ENCODE data around the gene SHISAL2A. TPM values are rescaled to one million over a fixed set of nuclear protein-coding genes. Genes with fewer than 3 reads are reported as not detected.

Gene SHISAL2A
- total and polyA plus RNA-seq, 10 of the 15 experiments (the other 5 are each of a cell fraction or from before 2014, with no cell fraction given) = 0.18 to 0.67 (median 0.45) TPM

DNA sequence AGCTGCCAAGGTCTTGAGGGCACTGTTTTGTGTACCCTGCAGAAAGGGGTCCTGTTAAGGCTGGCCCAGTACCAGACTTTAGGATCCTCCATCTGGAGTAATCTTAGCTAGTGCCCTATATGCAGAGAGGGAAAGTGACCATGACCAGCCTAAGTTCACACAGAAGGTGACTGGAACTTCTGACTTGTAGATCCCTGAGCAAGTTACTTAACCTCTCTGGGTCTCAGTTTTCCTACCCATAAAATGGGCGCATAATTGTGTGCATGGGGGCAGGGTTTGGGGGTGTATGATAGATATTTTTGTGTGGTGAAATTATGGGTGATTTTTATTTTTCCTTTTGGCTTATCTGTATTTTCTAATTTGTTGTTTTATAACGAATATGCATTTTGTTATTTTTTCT is 3.3 kb upstream of the SHISAL2A start:
- ChIA-PET RAD21 (ENCODE audit: unreplicated experiment) (no interaction called here), SMC1A (ENCODE audit: uncharacterized antibody, unreplicated experiment) (no interaction called here), POLR2A (no interaction called here), CTCF (no interaction called here)
- Histone ChIP-seq H3K4me3 (no peak overlapping the region), H3K4me1 (ENCODE audit: control insufficient read depth, insufficient read depth, low read length) (peaks cover 9% of the 10 kb centered on the region; the same call in 1 of the 2 replicates), H3K79me2 (ENCODE audit: control insufficient read depth, insufficient read depth, low read length) (no peaks in the 10 kb centered on the region), H3K4me2 (ENCODE audit: control insufficient read depth, insufficient read depth) (no peak overlapping the region), H3K9me3 (replicated peaks; ENCODE audit: control insufficient read depth, insufficient read depth, low read length) (no peaks in the 10 kb centered on the region; the same call in 2 of the 3 replicates), H4K20me1 (ENCODE audit: control insufficient read depth, insufficient read depth) (no peaks in the 10 kb centered on the region), H3K36me3 (ENCODE audit: control insufficient read depth in 2 of 2, insufficient read depth in 2 of 2, low read length in 1 of 2) (no peaks in the 10 kb centered on the region), H3K27ac (ENCODE audit: control insufficient read depth, insufficient read depth) (no peak overlapping the region), H2AFZ (ENCODE audit: control insufficient read depth, low read depth, low read length) (no peak overlapping the region), H3K9ac (ENCODE audit: control insufficient read depth, insufficient read depth, low read length) (no peak overlapping the region), H3K27me3 (replicated peaks in 1 of 2; ENCODE audit: control insufficient read depth in 2 of 2, insufficient read depth in 2 of 2, low read length in 1 of 2) (peaks cover 4 to 8% of the 10 kb centered on the region in 2 experiments; a peak in 3 of 4 replicates)
- DNase-seq (ENCODE audit: low read depth, low spot score) (no peak), ATAC-seq (no peak), FAIRE-seq (no peak)
- intact Hi-C loops (cut with micrococcal nuclease; ENCODE audit: unreplicated experiment) = no loop called here
- BruUV-seq (replicated peaks) = no TSS peak
- in situ Hi-C loops (cut with MboI) = no loop called here
- 69% methylated on average over 2 of the region's 2 CpGs for WGBS (ENCODE audit: insufficient coverage, insufficient replicate concordance, low lambda C conversion rate, missing lambda C conversion rate)
- no peak for TF ChIP-seq ZZZ3 (IDR thresholded peaks at IDR 0.05; ENCODE audit: control insufficient read depth, insufficient read length, low read depth)
- no peak for TF ChIP-seq MEF2B (IDR thresholded peaks at IDR 0.05; ENCODE audit: partially characterized antibody, poor library complexity, severe bottlenecking)
- no peak for TF ChIP-seq SREBF1 (IDR thresholded peaks at IDR 0.05; ENCODE audit: low read length)
- TF ChIP-seq KLF5 (IDR thresholded peaks at IDR 0.05; ENCODE audit: partially characterized antibody) = no peak
- TF ChIP-seq SMARCA5 (IDR thresholded peaks at IDR 0.05) = no peak
- no peak for TF ChIP-seq CTCF (IDR thresholded peaks at IDR 0.05 in 2 of 3, conservative IDR thresholded peaks at IDR 0.05 in 1 of 3; ENCODE audit: control insufficient read depth in 2 of 3, extremely low read depth in 1 of 3, insufficient read depth in 1 of 3, low read depth in 3 of 3, low read length in 3 of 3)
- TF ChIP-seq ZBTB4 (CRISPR knock-in tag; IDR thresholded peaks at IDR 0.05) = no peak
- no peak for TF ChIP-seq ETV6 (conservative IDR thresholded peaks at IDR 0.05 in 1 of 2, IDR thresholded peaks at IDR 0.05 in 1 of 2; ENCODE audit: borderline replicate concordance in 1 of 2, low read depth in 1 of 2)
- TF ChIP-seq ATF7 (IDR thresholded peaks at IDR 0.05; ENCODE audit: low read depth) = no peak
- no peak for TF ChIP-seq ASH2L (IDR thresholded peaks at IDR 0.05; ENCODE audit: borderline replicate concordance, low read depth)
- no peak for TF ChIP-seq TARDBP (IDR thresholded peaks at IDR 0.05; ENCODE audit: borderline replicate concordance)
- no peak for TF ChIP-seq NRF1 (conservative IDR thresholded peaks at IDR 0.05; ENCODE audit: low read depth, low read length)
- no peak for TF ChIP-seq HDAC6 (IDR thresholded peaks at IDR 0.05; ENCODE audit: unreplicated experiment)
- no peak for TF ChIP-seq GATAD2B (conservative IDR thresholded peaks at IDR 0.05; ENCODE audit: low read depth)
- no peak for TF ChIP-seq DPF2 (IDR thresholded peaks at IDR 0.05)
- TF ChIP-seq, protein P1, sequence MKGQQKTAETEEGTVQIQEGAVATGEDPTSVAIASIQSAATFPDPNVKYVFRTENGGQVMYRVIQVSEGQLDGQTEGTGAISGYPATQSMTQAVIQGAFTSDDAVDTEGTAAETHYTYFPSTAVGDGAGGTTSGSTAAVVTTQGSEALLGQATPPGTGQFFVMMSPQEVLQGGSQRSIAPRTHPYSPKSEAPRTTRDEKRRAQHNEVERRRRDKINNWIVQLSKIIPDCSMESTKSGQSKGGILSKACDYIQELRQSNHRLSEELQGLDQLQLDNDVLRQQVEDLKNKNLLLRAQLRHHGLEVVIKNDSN (IDR thresholded peaks at IDR 0.05; ENCODE audit: borderline replicate concordance, extremely low read length, insufficient read depth, low read depth, low read length) = no peak
